Measurements from ENCODE around the gene SLC35F1.

Gene SLC35F1

DNA sequence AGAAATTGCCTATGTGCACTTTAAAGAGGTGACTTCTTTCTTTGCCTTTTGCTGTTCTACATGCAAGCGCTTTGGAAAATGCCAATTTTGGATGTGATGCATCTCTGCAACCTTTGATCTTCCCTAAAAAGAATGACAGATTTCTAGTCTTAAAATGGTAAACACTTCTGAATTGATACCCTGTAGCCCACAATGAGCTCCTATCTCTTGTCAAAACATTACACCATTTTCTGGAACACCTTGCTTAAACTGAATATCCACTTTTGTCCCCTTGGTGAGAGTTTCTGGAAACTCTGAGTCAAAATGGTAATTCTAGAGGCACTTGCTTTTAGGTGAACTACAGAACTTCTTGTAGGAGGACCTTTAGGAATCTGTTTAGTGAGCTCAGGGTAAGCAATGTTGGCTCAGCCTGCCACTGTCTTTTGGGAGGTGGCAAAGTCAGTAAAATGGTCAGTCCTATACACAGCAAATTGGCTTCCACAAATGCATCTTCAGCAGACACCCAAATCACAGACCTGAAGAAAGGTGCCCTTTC lies 216.5 kb downstream of the SLC35F1 start:
- DNase-seq (ENCODE audit: low spot score), result no peak

DNA sequence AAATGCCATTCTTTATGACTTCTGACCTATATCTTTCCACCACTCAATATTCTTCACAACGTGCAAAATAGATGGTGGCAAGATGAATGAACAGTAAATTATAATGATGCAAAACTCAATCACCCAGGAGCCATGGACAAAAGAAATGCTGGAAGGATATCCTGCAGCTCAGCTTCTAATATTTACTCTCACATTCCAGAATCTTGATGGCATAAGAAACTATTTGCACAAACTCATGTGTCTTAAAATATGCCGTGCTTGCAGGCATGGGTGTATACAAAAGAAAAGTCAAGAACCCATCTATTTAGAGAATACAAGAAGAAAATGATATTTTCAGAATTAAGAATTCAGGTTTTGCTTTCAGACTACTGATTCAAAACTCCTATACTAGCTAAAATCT lies 217.8 kb downstream of the SLC35F1 start:
- no peak for DNase-seq (ENCODE audit: low spot score)

DNA sequence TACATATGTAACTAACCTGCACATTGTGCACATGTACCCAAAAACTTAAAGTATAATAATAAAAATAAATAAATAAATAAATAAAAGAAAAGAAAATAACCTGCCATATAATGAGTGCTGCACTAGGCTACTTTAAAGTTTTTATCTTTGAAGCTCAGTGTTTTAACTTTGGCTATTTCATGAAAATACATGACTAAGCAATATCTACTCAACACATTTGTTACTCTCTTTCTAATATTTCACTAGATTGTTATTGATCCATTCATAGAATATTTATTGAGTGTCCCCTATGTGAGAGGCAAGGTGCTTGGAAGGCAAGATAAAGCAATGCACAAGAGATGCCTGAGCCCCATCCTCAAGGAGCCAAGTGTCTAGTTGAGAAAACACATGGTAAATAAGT lies 221.7 kb downstream of the SLC35F1 start:
- DNase-seq (ENCODE audit: low spot score), result no peak

DNA sequence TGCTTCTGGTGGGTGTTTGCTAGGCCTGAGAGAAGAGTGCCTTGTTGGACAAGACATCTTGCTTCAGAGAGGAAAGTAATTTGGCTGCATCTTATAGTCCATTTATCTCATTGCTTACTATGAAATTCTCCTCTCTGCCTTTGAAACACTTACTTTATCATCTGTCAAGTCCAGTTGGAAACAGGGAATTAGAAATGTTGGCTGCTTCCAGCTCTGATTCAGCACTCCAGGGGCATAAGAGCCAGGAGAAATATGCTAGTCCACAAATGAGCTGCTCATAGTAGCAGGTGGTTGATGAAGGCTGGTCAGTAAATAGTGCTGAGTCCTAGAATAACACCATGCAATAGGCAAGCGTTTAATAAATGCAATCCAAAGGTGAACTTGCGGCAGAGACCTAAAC lies 227.1 kb downstream of the SLC35F1 start:
- no peak for DNase-seq (ENCODE audit: low spot score)

DNA sequence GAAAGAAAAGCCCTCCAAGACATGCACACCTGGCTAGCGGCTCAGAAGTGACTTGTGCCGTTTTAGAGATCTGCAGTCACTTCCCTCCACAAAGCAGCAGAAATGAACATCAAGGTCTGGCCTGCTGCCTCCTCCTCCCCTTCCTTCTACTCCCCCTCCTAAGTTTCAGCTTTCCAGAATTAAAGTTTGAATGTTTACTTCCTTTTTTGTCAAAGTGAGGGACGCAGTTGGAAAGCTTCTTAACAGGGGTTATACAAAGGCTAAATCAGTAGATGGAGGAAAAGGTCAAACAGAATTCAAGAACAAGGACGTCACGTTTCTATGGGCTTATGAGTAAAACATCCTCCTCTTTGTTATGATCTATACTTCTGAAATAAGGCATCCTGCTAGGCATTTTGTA lies 227.7 kb downstream of the SLC35F1 start:
- no peak for DNase-seq (ENCODE audit: low spot score)

DNA sequence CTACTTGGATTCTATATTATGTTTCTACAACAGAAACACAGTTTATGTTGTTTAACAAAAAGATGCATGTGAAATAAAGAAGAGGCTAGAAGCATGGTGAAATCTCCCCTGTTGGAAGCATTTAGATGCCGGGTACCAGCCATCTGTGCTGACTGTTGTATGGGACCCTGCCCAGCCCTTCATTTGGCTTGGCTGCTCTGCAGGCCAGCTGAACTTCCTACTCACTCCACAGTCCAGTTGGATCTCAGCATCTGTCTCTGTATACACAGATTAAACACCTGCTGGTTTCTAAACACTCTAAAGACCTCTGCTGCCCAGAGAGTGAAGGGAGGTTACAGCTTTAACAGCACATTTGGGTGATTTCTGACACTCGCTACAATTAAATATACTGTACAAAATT lies 228.3 kb downstream of the SLC35F1 start:
- no peak for DNase-seq (ENCODE audit: low spot score)

DNA sequence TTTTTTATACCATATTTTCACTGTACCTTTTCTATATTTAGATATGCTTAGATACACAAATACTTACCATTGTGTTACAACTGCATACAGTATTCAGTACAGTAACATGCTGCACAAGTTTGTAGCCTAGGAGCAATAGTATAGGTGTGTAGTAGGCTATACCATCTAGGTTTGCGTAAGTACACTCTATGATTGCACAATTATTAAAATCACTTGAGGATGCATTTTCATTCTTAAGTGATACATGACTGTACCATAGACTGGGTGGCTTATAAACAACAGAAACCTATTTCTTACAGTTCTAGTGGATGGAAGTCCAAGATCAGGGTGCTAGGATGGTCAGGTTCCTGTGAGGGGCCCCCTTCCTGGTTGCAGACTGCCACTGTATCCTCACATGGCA lies 234.1 kb downstream of the SLC35F1 start:
- DNase-seq (ENCODE audit: low spot score), result no peak

DNA sequence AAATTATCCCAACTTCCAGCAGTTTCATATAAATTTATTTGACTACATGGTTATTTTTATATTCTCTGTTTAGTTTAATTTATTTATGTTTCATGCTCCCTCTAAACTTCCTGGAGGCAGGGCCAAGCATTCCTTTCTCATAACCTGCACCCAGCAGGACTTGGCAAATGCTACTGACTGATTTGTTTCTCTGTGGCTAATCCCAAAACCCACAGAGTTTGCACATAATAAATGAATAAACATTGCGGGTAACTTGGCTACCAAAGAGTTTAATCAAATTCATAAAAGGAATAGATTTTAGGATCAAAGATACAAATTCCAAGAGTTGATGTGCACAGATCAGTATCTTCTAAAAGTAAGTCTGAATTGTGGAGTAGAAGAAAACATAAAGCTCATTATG lies 239.5 kb downstream of the SLC35F1 start:
- no peak for DNase-seq (ENCODE audit: low spot score)

DNA sequence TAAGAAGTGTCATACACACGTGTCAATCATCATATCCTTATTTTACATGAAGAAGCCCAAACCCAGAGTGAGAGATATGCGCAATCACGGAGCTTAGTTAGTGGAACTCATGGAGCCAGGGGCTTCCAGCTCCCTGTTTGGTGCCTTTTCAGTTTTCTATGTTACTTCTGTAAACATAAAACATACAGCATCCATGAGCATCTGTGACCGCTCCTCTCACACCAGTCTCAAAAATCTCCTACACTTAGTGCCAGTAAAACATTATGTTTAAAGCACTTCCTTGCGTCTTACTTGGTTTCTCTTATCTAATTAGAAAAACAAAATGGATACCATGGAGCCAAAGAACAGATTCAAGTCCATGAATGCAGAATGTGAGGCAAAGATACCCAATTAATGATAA lies 240.4 kb downstream of the SLC35F1 start:
- DNase-seq (ENCODE audit: low spot score), result no peak

DNA sequence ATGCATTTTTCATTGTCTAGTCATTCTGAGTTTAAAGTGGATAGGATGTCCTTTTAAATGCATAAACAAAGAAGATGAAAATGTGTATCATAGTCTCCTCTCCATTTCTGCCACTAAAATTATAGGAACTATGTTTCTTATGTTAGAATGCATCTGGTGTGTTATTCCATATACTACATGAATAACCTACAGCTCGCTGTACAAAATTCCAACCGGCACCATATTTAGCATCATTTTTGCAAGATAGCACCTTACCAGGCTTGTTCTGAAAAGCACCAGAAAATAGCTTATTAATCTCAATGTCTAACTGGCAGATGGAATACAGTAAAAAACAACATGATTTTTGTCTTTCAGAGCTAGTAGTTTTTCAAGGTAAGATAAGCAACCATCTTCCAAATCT lies 241.5 kb downstream of the SLC35F1 start:
- no peak for DNase-seq (ENCODE audit: low spot score)

DNA sequence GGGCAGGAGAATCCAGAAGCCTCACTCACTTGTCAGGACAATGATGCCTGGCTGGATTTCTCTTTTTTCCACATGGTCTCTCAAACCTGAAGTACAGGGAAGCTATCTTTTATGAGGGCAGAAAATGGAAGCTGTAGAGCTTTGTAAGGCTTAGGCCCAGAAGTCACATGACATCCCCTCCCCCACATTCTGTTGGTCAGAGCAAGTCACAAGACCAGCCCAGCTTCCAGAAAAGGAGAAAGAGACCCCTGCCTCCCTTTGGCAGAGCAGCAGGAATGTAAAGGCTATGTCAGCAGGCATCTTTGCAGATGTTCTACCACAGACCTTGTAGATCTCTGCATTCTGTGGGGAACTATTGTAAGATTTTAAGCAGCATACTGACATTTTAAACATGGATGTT lies 245.5 kb downstream of the SLC35F1 start:
- DNase-seq (ENCODE audit: low spot score), result no peak

DNA sequence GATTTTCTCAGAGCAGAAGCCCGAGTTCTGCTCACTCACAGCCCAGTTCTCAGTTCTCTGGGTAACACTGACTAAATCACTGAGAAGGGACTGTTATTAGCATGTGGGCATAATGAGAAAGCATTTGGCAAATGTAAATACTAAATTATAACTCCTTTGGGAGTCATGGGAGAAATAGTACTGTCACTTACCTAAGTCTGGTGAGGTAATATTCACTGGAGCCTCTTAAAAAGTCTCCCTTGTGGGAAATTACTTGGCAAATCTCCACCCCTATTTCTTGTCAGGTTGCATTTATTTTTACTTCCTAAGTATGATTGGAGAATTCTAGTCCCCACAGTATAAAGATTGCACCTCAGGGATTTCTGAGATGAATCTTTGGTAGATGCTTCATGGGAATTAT lies 254.3 kb downstream of the SLC35F1 start:
- no peak for DNase-seq (ENCODE audit: low spot score)

DNA sequence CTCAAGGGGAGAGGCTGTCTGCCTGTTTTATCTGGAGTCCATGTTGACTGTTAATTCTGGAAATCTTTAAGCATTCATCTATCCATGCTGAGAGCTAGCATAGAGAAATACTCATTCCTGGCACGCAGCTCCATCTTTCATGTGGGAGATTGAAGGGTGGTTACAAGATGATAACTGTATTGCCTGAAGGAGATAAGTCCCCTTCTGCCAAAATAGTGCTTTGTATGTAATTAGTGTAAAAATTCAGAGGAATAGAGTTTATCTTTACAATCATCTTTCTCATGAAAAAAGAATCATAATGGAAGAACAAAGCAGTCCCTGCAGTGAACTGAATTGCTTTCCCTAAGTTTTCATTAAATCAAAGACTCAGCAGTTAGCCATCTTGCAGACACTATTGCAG lies 256.5 kb downstream of the SLC35F1 start:
- DNase-seq (ENCODE audit: low spot score), result no peak

DNA sequence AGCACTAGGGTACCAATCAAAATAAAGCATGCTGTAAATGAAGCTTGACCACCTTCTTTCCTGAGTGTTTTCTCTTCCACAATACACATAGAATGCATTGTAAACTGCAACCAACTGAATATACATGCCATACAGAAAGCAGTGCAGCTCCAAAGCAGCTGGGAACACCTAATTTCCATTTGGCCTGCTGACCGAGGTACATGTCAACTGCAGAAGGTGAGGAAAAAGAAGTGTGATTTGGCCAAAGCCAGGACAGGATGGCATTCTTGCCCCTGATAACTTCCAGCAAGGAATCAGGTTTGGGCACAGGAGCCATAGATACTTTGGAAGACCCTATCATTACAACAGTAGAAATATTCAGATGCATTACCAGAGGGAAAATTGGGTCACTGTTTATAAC lies 258.4 kb downstream of the SLC35F1 start:
- no peak for DNase-seq (ENCODE audit: low spot score)

DNA sequence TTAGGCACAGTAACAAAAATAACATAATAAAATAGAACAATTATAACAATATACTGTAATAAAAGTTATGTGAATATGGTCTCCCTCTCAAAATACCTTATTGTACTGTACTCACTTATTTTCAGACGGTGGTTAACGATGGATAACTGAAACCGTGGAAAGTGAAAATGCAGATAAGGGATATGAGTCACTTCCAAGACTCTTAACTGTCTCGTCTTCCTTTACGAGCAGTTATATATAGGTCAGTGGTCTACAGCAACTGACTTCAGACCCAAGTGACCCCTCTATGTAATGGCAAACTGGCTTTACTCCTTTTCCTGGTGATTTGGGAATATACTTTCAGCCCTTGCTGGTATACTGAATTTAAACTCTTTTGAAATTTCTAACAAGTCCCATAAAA lies 261.4 kb downstream of the SLC35F1 start:
- DNase-seq (ENCODE audit: low spot score), result no peak

DNA sequence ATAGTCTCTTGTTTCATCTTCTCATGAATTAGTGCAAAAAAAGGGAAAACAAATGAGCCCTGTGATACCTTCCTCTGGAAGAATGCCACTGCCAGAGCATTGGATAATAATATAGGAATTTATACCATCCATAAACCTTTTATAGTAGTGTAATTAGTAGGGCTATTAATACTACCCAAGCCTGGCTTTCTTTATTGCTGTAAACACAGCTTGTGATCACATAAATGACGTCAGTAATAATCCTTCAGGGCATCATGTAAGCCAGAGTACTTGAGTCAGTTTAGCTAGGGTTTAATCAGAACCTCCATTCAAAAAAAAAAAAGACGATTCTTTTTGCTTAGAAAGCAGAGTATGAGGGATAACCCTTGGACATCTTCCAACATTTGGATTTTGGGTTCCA lies 264.8 kb downstream of the SLC35F1 start:
- DNase-seq (ENCODE audit: low spot score), result no peak

DNA sequence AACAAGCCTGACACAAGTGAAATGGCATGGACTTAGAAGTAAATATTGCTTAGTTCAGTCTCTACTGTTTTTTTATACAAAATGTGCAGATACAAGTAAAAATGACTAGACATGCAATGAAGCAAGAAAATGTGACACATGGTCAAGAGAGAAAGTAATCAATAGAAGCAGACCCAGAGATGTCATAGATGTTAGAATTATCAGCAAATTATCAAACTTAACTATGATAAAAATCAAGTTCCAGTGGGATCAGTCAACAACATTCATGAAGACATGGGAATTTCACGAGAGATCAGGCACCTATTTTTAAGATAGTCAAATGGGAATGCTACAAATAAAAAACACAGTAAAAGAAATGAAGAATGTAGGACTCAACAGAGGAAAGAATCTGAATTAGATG lies 267.0 kb downstream of the SLC35F1 start:
- no peak for DNase-seq (ENCODE audit: low spot score)

DNA sequence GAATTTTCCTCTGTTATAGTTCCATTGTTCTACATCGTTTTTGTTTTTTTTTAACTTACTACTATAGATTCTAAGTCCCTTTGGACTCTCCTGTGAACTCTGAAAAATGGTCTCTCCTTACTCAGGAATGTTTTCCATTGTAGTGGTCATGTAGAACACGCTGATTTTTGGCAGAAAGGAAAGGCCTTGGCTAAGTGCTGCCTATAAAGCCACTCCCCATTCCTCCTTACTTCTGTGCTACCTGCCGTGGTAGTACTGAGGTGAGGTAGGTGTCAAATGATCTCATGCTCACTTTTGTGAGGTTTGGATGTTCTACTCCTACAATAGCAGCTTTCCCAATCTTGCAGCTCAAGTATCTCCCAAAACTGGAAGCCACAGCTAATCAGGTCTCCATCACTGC lies 270.7 kb downstream of the SLC35F1 start:
- no peak for DNase-seq (ENCODE audit: low spot score)

DNA sequence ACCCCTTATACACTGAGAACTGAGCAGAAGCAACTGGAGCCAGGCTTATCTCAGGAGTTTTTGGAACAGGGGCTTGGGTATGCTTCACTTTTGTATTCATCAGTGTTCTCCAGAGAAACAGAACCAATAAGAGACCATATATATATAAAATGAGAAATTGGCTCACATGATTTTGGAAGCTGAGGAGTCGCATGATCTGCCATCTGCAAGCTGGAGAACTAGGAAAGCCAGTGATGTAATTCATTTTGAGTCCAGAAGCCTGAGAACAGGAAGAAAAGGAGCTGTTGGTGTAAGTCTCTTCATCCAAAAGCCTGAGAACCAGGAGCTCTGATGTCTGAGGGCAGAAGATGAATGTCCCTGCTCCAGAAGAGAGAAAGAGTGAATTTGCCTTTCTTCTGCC lies 272.0 kb downstream of the SLC35F1 start:
- no peak for DNase-seq (ENCODE audit: low spot score)

DNA sequence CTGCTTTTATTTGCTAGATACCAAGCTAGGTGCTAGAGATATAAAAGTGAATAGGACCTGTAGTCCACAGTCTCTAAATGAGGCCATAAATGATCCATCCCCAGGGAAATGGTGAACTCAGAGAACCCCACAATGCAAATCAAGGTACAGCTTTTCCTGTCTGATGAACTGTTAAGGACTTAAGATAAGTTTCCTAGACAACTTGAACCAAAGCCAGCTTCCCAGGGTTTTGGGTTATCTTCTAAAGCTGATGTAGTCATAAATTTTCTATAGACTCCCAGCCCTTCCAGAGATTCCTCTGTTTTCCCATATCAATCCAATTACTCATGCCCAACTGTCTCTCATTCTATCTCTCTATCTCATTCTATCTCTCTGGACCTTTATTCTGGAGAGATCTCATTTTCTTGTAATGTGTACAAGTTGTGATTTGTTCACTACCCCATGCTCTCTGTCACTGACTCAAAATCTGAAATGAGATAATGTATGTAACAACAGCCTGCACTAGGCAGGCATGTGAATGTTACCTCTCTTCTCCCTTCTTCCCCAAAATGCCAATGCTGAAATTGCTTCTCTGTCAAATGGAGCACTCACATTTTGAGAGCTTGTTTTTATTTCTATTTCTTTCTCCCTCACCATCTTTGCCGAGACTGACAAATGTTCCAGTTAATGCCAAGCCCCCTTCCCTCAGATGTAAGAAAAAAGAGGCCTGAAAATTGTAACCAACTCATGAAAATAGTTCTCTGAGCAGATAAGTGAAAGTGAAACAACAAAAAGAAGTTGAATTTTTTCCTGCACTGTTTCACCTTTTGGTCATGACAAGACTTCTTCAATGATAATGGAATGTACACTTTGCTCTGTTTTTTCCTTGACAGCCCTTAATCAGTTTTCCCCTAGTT lies 279.9 kb downstream of the SLC35F1 start:
- no peak for DNase-seq (ENCODE audit: low spot score)

DNA sequence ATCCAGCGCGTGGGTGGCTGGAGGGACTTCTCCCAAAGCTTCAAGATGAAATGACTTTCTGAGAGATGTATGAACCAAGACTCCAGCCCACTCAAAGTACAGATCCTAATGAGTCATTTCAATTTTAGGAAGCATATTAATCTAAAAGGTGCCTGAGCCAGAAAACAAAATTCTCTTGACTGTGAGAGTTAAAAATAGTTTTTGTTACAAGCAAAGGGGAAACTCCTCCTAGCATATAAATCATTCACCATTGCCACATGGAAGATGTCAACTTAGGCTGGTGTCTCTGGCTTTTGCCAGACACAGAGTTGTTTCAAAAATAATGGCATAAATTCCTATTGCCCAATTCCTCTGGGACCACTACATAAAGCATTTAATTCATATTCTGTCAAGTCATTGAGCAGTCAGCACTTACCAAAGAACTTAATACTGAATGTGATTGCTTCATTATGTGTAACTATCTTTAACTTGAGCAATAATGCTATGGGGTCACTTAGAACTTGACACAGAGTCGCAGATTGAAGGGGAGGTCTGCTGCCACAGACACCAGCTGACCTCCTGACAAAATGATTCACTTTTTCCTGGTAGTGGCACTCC lies 280.6 kb downstream of the SLC35F1 start:
- peak; percentile 41 for DNase-seq (ENCODE audit: low spot score)

DNA sequence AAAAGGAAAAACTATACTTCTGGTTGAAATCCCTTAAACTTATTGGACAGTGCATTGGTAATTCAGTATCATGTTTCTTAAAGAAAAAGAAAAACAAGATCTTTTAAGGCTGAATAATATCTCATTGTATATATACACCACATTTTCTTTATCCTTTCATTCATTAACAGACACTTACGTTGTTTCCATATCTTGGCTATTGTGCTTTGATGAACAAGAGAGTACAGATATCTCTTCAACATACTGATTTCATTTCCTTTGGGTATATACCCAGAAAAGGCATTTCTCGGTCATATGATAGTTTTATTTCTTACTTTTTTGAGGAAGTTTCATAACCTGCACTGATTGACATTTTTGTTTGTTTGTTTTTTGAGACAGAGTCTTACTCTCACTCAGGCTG lies 281.5 kb downstream of the SLC35F1 start:
- no peak for DNase-seq (ENCODE audit: low spot score)

DNA sequence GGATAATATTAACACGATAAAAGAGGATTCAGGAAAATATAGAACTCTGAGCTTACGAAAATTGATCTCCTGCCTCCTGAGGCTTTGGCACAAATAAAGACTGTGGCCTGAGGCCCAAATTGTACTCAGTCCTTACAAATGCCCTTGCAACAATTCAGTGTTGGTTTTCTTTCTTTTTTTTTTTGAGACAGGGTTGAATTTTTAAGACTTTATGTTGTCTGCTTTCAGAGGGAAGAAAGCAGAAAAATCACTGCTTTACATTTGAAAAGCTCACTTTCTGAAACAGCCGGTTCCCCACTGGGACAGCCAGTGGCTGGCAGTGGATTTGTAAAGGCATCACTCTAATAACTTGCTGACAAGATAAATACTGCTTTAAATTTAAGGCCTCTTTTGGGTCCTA lies 290.5 kb downstream of the SLC35F1 start:
- DNase-seq (ENCODE audit: low spot score), result no peak

DNA sequence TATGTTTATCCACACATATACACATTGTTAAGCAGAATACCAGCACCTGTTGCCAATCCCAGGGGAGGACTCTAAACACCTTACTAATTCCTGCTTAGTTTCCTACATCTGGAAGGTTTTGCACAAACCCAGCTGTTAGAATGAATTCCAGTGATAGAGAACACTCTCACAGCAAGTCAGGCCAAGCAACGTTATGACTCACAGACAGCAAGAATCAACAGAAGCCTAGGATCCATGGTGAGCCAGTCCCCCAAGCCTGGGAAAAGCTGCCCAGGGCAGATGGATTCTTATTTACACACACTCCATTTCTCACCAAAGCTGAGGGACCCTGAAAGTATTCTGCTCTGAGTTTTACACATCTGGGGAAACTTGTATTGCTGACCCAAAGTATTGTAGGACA lies 291.7 kb downstream of the SLC35F1 start:
- DNase-seq (ENCODE audit: low spot score), result peak; percentile 12

All from AG20443 (cell line).